AG04449 (cell line): ENCODE results near the gene NBL1.

Experiments
- CTCF ChIA-PET: fragments of 350-600 bp; formaldehyde crosslinking; extraction: SDS; loops from one replicate; lab custom pipeline; 2021; ENCODE audit warnings: antibody characterized with exemption; lab: Yijun Ruan, JAX
- POLR2A ChIA-PET: fragments of 400-600, 350-600 bp; formaldehyde crosslinking; extraction: SDS; loops from one replicate; lab custom pipeline; 2020; ENCODE audit warnings: antibody characterized with exemption, inconsistent platforms; lab: Yijun Ruan, JAX
- DNase-seq: peaks from one replicate; pipeline ENCODE4 v3.0.0-alpha.2; 2010; ENCODE audit warnings: low read depth, low spot score
- H3K4me3 ChIP-seq: 2 replicates; pipeline ENCODE4 v1.5.1; 2011; ENCODE audit warnings: low read depth, mild to moderate bottlenecking, control low read depth, low read length
- CTCF ChIP-seq: IDR thresholded peaks from one replicate; pipeline ENCODE4 v1.5.1; 2011; ENCODE audit warnings: mild to moderate bottlenecking, moderate library complexity, low read length, control low read depth, inconsistent platforms; ENCODE audit not compliant: insufficient read depth; ENCODE audit errors: missing control alignments

NBL1 gene

DNA sequence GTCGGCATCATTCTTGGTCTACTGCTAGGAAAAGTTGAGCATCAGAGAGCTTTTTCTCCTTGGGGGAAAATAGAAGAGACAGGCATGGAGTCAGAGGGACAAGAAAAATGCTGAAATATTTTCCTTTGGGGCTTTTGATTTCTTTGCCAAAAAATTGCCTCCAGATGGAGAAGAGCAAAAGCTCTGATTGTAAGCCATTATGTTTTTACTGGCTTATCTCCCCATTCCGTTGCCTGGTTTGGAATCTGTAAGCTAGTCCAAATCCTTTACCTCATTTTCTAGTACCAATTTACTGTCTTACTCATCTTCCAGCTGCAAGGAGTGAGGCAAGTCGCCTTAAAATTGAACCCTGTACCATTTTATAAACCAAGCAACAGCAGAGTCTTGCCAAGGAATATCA lies 23.3 kb upstream of the NBL1 start:
- no peak overlapping the region for H3K4me3 ChIP-seq
- DNase-seq, result peak; percentile 44
- TF ChIP-seq CTCF, result no peak
- CTCF ChIA-PET, result interaction anchor here (0.6 to 1.5 kb wide), 3 partner anchors 10 to 366 kb away, joined by 3 to 5 read pairs (median 4); no protein-coding TSS in a partner anchor
- POLR2A ChIA-PET, result interaction anchor here (0.5 to 0.8 kb wide), 3 partner anchors 18 to 221 kb away, joined by 3 to 4 read pairs (median 4); a partner anchor contains a TSS

- H3K4me3 ChIP-seq, result no peak overlapping the region
- no peak for DNase-seq
- no peak for TF ChIP-seq CTCF
- ChIA-PET CTCF (interaction anchor here (0.6 to 1.5 kb wide), 2 partner anchors 277 to 367 kb away, joined by 3 to 4 read pairs; no protein-coding TSS in a partner anchor), POLR2A (interaction anchor here (0.7 to 0.8 kb wide), 2 partner anchors 24 to 221 kb away, joined by 3 to 4 read pairs; a partner anchor contains a TSS)
Measured at GRCh38 chr1:19621274-19621950, 22.7 kb upstream of the NBL1 start.

DNA sequence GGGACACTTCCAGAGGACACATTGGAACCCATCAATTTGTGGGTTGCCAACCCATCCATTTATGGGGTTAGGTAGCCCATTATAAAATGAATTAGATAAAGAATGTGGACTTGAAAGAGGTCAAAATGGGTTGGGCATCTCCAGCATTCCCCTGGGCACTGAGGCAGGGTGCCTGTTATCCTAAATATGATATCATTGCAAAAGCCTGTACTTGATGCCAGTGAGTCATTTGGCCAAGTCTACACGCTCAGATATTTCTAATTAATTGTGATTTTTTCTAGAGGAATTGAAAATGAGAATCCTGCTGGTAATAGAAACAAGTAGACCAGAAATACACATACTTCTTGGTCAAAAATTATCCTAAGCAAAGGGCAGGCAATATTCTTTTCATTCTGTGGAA lies 21.9 kb upstream of the NBL1 start:
- no peak for TF ChIP-seq CTCF
- ChIA-PET POLR2A (no interaction called here), CTCF (no interaction called here)
- DNase-seq, result no peak
- H3K4me3 ChIP-seq, result no peak overlapping the region

DNA sequence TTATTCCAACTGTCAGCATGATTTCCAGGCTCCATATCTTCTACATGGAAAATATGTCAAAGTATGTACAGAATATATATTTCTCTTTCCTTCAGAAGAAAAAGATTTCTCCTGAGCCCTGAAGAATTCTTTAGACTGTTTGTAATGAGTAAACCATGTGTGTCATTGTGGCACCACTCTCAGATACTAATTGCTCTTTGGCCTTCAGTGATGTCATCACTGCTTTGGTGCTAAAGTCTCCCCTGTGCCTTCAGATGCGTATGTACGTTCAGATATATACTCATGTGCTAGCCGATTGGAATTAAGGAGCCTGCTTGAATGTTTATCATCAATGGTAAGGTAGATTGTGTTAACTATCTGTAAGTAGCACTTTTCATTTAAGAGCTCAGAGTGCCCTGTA lies 20.6 kb upstream of the NBL1 start:
- POLR2A ChIA-PET, result no interaction called here
- TF ChIP-seq CTCF, result no peak
- CTCF ChIA-PET, result interaction anchor here (1.0 to 1.2 kb wide), 2 partner anchors 17 to 183 kb away, joined by 3 to 5 read pairs; no protein-coding TSS in a partner anchor
- no peak for DNase-seq
- no peak overlapping the region for H3K4me3 ChIP-seq

- H3K4me3 ChIP-seq, result no peak overlapping the region
- ChIA-PET CTCF (interaction anchor here (0.7 kb wide), 1 partner anchor 18 kb away, joined by 4 read pairs; the partner anchor contains the start of gene NBL1), POLR2A (no interaction called here)
- no peak for DNase-seq
- TF ChIP-seq CTCF, result no peak
Measured at GRCh38 chr1:19625291-19625937, 18.7 kb upstream of the NBL1 start.

DNA sequence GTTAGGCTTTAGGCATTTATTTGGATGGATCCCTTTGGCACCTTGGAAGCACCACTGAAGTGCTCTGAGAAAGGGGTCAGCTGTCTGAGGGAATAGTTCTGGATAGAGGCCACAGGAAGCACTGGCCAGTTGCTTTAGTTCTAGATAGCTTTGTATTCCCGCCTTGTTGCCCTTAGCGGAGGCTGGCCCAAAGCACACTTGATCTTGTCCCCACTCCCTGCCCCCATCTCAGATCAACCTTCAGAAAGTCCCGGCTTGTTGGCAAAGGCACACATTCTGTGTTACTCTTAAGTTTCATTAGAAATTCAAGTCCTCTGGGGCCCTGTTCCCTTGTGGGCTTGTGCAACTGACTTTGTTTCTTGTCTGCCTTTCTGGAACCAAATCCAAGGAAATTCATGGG lies 15.2 kb upstream of the NBL1 start:
- POLR2A ChIA-PET, result no interaction called here
- TF ChIP-seq CTCF, result no peak
- no peak overlapping the region for H3K4me3 ChIP-seq
- DNase-seq, result no peak
- CTCF ChIA-PET, result interaction anchor here (0.7 to 0.8 kb wide), 3 partner anchors 11 to 33 kb away, joined by 3 read pairs; no protein-coding TSS in a partner anchor
